ENCODE results near the gene FGGY.
"Not testable (repeated sequence)": the region's sequence is repeated elsewhere in the genome, so short reads cannot be mapped to it uniquely, and the experiment has no call there.

The FGGY gene

DNA sequence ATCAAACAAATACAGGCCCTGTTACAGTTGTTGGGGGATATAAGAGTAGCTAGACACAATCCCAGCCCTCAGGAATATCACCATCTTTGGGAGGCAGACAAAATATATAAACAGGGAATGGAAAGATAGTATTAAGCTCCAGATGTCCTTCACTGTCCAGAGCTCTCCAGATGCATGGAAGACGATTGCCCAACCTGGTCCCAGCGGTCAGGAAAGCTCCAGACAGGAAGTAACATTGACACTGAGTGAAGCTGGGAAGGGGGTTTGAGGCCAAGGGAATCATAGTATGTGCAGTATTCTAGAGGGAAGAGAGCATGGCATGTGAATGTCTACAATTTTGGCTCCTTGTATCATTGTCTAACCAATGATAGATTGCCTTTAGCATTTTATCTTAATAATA lies 344.0 kb downstream of the FGGY start:
- DNase-seq (ENCODE audit: low spot score) = no peak

DNA sequence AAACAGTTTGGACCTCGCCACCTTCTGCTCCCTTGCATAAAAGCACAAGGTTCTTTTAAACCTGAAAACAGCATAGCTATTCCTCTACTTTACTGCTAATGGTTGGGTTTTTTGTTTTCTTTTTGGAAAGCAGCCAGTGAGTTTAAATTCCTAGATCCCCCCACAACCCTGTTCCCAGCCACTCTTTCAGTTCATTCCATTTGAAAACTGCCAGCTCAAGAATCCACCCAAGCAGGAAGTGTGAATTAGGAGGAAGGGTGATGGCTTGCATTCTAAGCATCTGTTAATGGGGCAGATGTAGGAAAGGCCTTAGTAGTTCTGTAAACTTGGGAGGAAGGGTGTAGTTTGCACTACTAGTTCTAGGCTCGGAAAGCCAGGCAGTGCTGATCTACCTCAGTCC lies 344.9 kb downstream of the FGGY start:
- DNase-seq (ENCODE audit: low spot score) = no peak

DNA sequence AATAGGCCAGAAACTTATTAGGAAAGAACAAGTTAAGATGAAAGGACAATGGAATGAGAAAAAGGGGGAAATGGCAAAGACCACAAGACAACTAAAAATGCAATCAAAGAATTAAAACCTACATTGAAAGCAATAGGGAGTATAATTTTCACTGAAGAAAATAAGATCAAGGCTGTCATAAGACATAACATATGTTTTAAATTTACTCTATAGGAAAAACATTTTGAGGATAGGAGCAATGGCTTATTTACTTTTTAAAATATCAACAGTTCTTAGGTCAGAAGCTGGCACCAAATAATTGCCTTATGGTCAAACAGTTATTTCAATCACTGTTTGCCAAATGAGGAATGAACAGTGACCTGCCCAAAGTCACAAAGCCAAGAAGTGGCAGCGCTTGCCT lies 346.6 kb downstream of the FGGY start:
- DNase-seq (ENCODE audit: low spot score) = no peak

DNA sequence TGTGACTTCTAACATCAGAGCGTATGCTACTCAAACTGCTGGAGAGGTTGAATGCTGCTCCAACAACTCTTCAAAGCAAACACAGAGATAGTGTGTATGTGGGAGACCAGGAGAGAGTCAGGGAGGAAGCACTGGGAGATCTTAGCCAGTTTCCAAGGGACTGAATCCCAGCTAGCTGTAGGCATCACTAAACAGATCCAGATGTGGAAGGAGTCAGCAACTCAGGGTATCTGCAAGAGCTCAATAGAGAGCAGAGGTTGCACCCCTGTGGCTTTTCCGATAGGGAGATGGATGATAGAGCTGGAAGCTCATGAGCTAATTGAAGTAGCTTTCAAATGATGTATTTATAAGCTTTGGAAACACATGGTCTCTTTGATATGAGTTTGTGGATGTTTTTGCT lies 349.0 kb downstream of the FGGY start:
- DNase-seq (ENCODE audit: low spot score) = peak; percentile 83

DNA sequence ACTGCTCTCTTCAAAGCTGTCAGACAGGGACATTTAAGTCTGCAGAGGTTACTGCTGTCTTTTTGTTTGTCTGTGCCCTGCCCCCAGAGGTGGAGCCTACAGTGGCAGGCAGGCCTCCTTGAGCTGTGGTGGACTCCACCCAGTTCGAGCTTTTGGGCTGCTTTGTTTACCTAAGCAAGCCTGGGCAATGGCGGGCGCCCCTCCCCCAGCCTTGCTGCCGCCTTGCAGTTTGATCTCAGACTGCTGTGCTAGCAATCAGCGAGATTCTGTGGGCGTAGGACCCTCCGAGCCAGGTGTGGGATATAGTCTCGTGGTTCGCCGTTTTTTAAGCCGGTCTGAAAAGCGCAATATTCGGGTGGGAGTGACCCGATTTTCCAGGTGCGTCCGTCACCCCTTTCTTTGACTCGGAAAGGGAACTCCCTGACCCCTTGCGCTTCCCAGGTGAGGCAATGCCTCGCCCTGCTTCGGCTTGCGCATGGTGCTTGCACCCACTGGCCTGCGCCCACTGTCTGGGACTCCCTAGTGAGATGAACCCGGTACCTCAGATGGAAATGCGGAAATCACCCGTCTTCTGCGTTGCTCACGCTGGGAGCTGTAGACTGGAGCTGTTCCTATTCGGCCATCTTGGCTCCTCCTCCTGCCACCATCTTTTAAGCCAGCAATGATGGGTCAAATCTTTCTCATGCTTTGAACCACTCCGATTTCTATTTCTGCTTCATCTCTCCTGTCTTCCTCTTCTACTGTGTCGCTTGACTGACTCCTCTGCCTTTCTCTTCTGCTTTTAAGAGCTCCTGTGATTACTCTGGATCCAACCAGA lies 356.5 kb downstream of the FGGY start:
- DNase-seq (ENCODE audit: low spot score) = not testable (repeated sequence)

GRCh38 chr1:59653968-59654367 lies 357.1 kb downstream of the FGGY start:
- no peak for DNase-seq (ENCODE audit: low spot score)

DNA sequence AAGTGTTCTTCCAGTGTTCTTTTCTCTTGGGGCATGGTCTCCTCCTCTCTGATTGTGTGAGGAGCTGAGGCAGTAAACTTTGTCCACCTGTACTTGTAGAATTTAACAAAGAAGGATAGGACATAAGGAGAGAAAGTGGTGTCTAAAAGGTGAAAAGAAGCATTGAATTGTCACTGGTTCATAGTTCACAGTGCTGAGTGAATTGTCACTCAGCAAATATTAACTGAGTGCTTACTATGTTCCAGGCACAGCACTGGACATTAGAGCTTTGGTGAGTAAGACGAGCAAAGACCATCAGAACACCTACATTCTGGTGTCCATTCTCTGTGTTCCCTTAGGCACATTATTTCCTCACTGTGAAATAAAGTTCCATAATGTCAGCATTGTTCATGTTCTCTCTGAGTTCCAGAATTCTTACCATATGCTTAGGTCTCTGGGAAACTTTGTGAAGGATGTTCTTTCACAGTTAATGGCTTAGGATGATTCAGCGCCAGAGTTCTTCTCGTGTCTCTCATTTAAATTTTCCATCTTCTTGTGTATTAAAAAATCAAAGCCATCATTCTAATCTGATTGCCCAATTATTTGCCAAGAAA lies 361.1 kb downstream of the FGGY start:
- no peak for DNase-seq (ENCODE audit: low spot score)

DNA sequence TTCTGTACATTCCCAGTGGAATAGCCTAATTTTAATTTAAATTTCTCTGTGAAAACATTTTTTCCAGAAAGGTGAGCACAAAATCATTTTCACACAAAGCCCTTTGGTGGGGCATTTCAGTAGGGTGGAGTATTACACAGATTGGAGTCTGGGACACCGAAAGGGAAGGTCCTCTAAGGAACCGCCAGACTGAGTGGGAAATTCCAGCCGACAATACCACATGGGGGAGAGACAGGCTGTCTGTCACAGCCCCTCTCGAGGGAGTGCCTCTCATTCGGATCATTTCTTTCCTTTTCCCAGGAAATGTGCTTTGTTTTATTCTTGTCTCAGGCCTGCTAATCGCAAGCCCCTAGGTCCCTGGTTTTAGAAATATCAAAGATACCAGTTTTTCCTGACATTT lies 367.3 kb downstream of the FGGY start:
- DNase-seq (ENCODE audit: low spot score) = no peak

GRCh38 chr1:59666106-59666505 lies 369.2 kb downstream of the FGGY start:
- DNase-seq (ENCODE audit: low spot score) = no peak

DNA sequence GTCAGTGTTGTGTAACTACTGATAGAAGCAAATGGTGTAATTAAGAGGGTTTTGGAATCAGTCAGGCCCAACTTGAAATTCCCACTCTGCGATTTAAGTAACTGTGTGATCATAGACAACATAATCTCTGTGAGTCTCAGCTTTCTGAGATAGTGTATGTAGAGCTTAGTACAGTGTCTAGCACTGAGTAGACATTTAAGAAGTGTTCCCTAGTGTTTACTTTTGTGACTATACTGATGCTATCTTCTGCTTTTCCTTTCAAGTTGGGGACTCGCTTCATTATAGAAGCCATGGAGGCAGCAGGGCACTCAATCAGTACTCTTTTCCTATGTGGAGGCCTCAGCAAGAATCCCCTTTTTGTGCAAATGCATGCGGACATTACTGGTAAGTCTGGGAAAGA lies 370.1 kb downstream of the FGGY start:
- DNase-seq (ENCODE audit: low spot score) = no peak

DNA sequence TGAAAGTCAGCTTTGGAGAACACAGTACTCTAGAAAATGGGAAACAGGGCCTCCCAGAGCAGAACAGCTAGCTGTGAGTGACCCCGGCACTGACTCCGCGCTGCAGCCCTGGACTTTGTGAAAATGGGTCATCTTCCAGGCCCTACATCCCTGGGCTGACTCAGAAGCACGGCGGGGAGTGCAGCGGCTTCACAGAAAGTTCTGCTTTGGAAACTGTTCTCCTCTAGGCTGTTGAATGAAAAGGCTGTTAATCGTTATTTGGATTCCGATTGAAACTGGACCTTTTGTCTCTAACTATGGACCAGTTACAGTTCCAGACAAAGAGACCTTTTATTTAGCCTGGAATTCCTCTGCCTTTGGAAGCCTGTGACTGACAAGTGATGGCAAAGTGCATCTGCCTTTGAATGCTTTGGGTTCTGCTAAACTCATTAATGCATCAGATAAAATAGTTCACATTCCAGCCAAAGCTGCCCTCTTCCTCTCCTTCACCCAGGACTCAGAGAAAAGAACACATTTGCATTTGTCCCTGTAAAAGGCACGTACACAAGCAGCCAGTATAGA lies 372.9 kb downstream of the FGGY start:
- DNase-seq (ENCODE audit: low spot score) = peak; percentile 79

- DNase-seq (ENCODE audit: low spot score) = no peak
Measured at GRCh38 chr1:59670662-59671061, 373.8 kb downstream of the FGGY start.

DNA sequence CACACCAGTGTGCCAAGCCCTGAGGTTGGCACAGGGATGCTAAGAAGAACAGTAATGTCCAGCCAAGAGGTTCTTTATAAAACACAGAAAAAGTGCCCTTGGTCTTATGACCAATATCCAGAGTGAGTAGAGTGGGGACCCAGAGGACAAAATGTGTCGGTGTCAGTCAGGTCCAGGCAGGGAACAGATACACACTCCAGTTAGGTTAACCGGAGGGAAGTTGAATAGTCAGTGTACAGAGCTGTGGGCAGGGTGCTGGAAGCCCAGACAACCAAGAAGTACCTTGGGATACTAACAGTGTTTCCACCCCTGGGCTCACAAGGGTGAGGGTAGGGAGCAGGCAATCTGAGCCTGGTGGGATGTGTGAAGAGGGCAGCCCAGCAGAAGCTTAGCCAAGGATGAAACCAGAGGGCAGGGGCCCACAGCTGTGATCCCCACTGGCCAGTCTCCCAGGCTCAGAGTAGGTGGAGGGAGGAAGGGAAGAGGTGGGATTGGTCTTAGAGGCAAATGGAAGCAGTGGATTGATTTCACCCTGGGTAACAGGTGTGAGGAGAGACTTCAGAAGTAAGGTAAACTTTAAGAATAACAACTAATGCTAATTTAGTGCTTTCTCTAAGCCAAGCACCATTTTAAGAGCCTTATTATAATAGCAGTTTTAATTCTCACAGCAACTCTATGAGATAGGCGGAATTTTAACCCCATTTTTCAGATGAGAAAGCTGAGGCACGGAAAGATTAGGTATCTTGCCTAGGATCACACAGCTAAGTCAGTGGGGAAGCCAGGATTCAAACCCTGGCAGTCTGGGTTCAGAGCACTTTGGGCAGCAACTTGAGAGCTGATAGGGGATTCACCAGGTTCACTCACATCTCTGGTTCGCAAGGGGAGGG lies 374.4 kb downstream of the FGGY start:
- no peak for DNase-seq (ENCODE audit: low spot score)

DNA sequence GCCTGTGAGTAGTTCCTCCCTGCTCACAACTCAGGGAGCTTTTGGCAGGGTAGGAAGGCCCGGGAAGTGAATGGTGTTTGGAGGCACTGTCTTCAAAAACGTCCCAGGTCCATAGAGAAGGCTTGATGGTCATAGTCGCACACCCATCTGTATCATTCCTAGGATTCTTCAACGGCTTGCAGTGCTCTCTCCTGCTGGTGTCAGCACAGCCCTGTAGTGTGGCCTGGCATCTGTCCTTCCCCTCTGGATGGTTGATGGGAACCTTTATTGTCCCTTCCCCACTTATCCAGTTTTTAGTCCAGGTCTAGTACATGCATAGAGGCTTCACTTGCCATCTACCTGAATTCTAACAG lies 375.0 kb downstream of the FGGY start:
- DNase-seq (ENCODE audit: low spot score) = no peak

DNA sequence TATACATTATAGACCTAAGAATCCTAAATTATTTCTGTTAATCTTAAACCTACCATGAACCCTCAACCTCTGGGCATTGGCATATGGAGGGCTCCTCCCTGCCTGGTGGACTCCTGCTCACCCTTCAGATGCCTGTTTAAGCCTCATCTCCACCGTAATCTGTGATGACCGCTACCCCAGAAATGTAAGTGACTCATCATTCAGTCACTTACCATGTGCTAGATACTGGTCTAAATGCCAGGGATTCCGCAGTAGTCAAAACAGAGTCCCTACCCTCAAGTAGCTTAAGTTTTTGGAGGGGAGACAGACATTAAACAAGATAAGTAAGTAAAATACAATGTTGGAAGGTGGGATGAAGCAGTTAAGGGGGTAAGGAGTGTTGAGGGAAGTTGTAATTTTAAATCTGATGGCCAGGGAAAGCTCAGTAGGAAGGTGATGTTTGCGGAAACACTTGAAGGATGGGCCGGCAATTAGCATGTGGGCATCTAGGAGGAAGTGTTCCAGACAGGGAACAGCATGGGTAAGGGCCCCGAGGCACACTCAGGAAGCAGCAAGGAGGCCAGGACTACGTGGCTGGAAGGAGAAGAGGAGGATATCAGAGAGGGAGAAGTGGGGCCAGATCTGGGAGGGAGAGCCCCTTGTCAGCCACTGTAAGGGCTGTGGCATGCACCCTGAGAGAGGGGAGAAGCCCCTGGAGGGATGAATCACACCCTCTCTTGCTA lies 376.1 kb downstream of the FGGY start:
- DNase-seq (ENCODE audit: low spot score) = peak; percentile 57

GRCh38 chr1:59673573-59674450 lies 376.9 kb downstream of the FGGY start:
- DNase-seq (ENCODE audit: low spot score) = no peak

GRCh38 chr1:59674595-59674994 lies 377.7 kb downstream of the FGGY start:
- peak; percentile 44 for DNase-seq (ENCODE audit: low spot score)

- DNase-seq (ENCODE audit: low spot score) = no peak
Measured at GRCh38 chr1:59675936-59676335, 379.0 kb downstream of the FGGY start.

DNA sequence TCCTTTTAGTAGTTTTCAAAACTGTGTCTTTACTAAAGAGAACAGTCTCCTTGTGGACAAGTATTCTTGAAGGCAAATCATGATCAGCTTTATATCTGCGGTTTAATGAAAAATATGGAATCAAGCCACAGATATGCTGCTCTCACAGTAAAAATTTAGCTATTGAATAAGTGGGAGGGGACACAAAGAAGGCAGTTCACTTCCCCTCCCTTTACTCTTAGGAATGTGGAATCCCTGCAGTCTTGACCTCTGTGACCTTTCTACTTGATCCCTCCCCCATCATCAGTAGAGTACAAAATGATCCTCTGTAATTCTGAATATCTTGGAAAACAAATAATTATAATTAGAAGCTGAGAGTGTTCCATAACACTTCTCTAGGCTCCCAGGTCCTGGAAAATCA lies 381.1 kb downstream of the FGGY start:
- DNase-seq (ENCODE audit: low spot score) = no peak

DNA sequence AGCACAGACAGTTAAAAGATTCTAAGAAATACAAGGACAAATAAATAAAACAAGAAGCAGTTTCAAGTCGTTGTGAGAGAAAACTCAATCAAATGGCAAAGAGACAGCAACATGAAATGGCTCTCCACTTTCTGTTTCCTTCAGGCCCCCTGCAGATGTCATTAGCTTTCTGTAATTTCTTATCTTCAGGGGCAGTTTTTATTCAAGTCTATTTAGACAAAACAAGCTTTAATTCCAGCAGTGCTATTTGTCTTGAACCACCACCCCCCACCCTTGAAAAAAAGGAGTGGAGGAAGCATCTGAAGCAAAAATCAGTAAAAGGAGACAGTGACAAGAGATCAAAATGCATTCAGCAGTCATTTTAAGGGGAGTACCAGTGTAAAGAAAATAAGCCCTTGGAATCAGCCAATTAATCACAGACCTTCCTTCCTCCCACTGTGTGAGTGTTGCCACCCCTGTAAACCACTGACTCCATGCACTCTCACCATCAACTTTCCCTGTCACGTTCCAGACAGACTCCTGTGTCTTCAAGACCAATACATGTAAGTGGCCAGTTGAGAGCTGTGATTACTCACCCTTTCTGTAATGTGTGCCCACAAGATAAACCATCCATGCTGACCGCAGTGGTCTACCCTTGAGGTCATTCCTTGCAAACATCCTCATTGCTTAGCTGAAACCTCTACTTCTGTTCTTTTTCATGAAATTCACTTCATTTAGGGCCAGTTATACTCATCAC lies 381.8 kb downstream of the FGGY start:
- peak; percentile 75 for DNase-seq (ENCODE audit: low spot score)
